Measurements from ENCODE around the gene USP25. TPM values are rescaled to one million over a fixed set of nuclear protein-coding genes. Genes with fewer than 3 reads are reported as not detected.

The USP25 gene
- polyA plus RNA-seq, 1 experiment = 11.1 TPM

DNA sequence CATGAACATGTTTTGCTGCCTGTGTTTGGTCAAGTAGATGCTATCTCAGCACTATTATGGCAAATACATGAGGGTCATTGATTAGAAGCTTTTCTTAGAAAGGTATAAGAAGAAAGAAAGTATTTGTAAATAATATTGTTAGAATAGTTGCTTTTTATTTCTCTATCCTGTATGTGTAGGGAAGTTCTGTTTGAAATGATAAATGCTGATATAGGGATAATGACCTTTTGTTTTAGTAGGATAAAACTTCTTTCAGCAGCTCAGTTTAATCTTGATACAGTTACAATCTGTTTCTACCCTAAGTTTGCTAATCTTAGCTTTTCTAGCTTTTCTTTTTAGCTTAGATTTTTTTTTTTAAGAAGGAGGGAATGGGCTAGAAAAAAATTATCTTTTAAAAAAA lies 63.3 kb downstream of the USP25 start:
- Histone ChIP-seq H3K27me3 (ENCODE audit: control insufficient read depth, insufficient read depth, low read length) (no peaks in the 10 kb centered on the region), H3K36me3 (ENCODE audit: control insufficient read depth, insufficient read depth, low read length) (no peaks in the 10 kb centered on the region), H3K4me3 (ENCODE audit: low read depth, low read length) (no peak overlapping the region)
- TF ChIP-seq, protein P1, sequence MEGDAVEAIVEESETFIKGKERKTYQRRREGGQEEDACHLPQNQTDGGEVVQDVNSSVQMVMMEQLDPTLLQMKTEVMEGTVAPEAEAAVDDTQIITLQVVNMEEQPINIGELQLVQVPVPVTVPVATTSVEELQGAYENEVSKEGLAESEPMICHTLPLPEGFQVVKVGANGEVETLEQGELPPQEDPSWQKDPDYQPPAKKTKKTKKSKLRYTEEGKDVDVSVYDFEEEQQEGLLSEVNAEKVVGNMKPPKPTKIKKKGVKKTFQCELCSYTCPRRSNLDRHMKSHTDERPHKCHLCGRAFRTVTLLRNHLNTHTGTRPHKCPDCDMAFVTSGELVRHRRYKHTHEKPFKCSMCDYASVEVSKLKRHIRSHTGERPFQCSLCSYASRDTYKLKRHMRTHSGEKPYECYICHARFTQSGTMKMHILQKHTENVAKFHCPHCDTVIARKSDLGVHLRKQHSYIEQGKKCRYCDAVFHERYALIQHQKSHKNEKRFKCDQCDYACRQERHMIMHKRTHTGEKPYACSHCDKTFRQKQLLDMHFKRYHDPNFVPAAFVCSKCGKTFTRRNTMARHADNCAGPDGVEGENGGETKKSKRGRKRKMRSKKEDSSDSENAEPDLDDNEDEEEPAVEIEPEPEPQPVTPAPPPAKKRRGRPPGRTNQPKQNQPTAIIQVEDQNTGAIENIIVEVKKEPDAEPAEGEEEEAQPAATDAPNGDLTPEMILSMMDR (IDR thresholded peaks at IDR 0.05; ENCODE audit: insufficient read depth, low read depth, low read length) = no peak
- ChIA-PET CTCF (interaction anchor here (1.0 kb wide), 1 partner anchor 51 kb away, joined by 3 read pairs; no protein-coding TSS in a partner anchor), POLR2A (no interaction called here)
- no peak for DNase-seq (ENCODE audit: low read depth)

DNA sequence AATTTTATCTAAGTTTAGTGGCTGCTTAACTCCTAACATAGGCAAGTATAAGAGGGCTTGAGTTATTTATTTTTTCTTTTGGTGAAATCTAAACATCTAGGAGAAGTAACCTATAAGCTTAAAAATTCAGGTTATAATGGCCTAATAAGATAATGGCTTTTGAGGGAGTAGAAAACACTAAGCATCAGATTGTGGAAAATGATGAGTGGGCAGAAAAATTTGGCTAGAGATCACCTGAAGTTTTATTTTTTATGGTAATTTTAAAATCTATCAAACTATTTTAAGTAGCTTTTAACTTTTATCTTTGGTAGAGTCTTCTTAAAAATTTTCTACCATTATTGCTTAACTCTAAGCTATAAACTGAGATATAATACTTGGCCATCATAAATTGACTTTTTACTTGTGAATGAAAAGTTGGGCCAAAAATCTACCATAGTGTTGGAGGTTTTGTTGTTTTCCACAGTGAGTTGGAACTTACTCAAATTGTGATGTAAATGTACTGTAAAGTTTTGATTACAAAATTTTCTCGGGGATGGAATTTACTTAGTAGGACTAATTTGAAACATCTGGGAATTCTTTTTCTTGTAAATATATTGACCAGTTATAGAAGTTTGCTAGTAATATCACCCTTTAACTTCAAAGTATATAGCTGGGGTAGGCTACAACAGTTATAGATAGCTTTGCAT lies 63.9 kb downstream of the USP25 start:
- POLR2A ChIA-PET = no interaction called here
- no peak overlapping the region for H3K4me3 ChIP-seq (ENCODE audit: low read depth, low read length)
- TF ChIP-seq, protein P1 (IDR thresholded peaks at IDR 0.05; ENCODE audit: insufficient read depth, low read depth, low read length) = no peak
- H3K36me3 ChIP-seq (ENCODE audit: control insufficient read depth, insufficient read depth, low read length) = no peaks in the 10 kb centered on the region
- DNase-seq (ENCODE audit: low read depth) = no peak
- no peaks in the 10 kb centered on the region for H3K27me3 ChIP-seq (ENCODE audit: control insufficient read depth, insufficient read depth, low read length)
- CTCF ChIA-PET = interaction anchor here (0.5 to 1.3 kb wide), 4 partner anchors 9 to 51 kb away, joined by 3 read pairs; no protein-coding TSS in a partner anchor

DNA sequence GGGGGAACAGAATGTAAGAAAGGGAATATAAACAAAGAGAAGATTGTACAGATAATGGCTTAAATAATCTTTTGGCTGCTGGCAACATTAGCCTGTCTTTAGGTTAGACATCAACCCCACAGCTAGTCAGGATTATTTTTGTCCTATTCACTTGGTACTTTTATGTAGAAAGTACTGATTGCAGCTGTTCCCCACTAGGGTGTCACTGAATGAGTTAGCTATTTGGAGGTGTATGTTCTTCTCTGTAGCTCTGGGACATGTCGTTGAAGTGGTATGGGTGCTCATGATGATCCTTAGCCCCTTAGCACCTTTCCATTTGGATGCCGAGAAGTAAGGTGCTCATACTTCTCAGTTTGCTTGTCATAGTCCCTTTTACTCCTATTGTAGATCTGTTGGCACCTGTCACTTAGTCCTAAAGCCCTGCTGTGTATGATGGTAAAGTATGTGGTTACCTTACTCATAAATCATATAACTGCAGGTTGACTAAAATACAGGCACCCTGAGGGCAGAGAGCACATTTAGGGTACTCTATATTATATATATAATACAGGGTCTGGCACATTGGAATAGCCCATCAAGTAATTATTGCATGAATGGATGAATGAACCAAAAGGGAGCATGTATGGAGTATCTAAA lies 64.6 kb downstream of the USP25 start:
- Histone ChIP-seq H3K27me3 (ENCODE audit: control insufficient read depth, insufficient read depth, low read length) (no peaks in the 10 kb centered on the region), H3K36me3 (ENCODE audit: control insufficient read depth, insufficient read depth, low read length) (no peaks in the 10 kb centered on the region), H3K4me3 (ENCODE audit: low read depth, low read length) (no peak overlapping the region)
- CTCF ChIA-PET = interaction anchor here (0.9 to 1.3 kb wide), 3 partner anchors 9 to 52 kb away, joined by 3 read pairs; no protein-coding TSS in a partner anchor
- POLR2A ChIA-PET = no interaction called here
- DNase-seq (ENCODE audit: low read depth) = no peak
- TF ChIP-seq, protein P1 (IDR thresholded peaks at IDR 0.05; ENCODE audit: insufficient read depth, low read depth, low read length) = no peak

DNA sequence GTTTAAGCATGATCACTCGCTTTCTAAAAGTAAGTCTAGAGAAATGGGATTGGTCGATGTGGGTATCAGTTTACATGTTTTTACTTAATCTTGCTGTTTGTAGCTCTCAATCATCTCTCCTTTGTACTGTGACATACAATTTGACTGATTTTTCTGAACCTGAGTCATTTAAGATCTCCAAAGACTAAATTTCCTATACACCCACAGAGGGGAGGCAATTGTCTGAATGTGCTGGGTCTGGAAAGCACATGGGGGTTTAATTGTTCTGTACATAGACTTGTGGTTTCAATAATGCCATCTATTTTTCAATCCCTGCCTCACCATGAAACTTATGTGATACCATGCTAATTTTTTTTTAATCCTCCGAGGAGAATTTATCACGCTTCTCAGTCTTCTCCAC lies 65.8 kb downstream of the USP25 start:
- CTCF ChIA-PET = no interaction called here
- no peaks in the 10 kb centered on the region for H3K27me3 ChIP-seq (ENCODE audit: control insufficient read depth, insufficient read depth, low read length)
- POLR2A ChIA-PET = no interaction called here
- H3K4me3 ChIP-seq (ENCODE audit: low read depth, low read length) = no peak overlapping the region
- H3K36me3 ChIP-seq (ENCODE audit: control insufficient read depth, insufficient read depth, low read length) = no peaks in the 10 kb centered on the region
- TF ChIP-seq, protein P1 (IDR thresholded peaks at IDR 0.05; ENCODE audit: insufficient read depth, low read depth, low read length) = no peak
- no peak for DNase-seq (ENCODE audit: low read depth)

DNA sequence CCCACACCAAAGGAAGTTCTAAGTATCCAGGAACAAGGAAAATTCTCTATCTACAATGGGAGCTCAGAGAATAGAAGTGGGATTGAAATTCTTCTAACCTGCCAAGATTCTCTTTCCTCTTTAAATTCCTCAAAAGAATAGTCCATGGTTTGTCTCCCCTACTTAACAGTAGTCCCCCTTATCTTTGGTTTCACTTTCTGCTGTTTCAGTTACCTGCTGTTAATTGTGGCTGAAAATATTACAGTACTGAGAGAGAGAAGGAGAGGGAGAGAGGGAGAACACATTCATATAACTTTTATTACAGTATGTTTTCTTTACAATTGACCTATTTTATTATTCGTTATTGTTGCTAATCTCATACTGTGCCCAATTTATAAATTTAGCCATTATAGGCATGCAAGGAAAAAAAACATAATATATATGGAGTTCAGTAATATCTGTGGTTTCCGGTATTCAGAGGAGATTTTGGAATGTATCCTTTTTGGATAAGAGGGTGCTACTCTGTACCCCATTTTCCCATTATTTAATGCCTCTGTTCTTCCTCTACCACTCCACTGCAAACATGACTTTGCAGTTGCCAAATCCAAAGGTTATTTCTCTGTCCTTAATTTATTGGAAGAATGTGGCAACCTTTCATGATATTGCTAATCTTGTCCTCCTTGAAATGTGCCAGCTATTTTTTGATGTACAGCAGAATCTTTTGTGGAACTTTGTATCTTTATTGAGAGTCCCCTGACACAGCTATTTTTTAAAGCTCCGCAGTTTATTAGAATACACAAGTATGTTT lies 68.0 kb downstream of the USP25 start:
- ChIA-PET CTCF (no interaction called here), POLR2A (no interaction called here)
- H3K27me3 ChIP-seq (ENCODE audit: control insufficient read depth, insufficient read depth, low read length) = no peaks in the 10 kb centered on the region
- no peak overlapping the region for H3K4me3 ChIP-seq (ENCODE audit: low read depth, low read length)
- DNase-seq (ENCODE audit: low read depth) = no peak
- H3K36me3 ChIP-seq (ENCODE audit: control insufficient read depth, insufficient read depth, low read length) = no peaks in the 10 kb centered on the region
- TF ChIP-seq, protein P1 (IDR thresholded peaks at IDR 0.05; ENCODE audit: insufficient read depth, low read depth, low read length) = no peak

Measured in BJ (cell line).